GM21447 (cell line): ENCODE data around the gene MCAT.
"Not testable (repeated sequence)": the region's sequence is repeated elsewhere in the genome, so short reads cannot be mapped to it uniquely, and the experiment has no call there.

Experiments used
- ATAC-seq: cut with Tn5 transposase; IDR thresholded peaks from one replicate; pipeline ENCODE4 v1.9.1; 2021; ENCODE audit not compliant: unreplicated experiment

MCAT gene

GRCh38 chr22:43154887-43155536, 11.8 kb upstream of the MCAT start:
- no peak for ATAC-seq

GRCh38 chr22:43153899-43154298, 10.7 kb upstream of the MCAT start:
- ATAC-seq = no peak

- ATAC-seq = no peak
Observed at GRCh38 chr22:43152357-43153071, 9.3 kb upstream of the MCAT start.

- no peak for ATAC-seq
Observed at GRCh38 chr22:43152003-43152356, 8.8 kb upstream of the MCAT start.

GRCh38 chr22:43151251-43152002, 8.2 kb upstream of the MCAT start, which contains the start of gene TSPO:
Gene TSPO, plus strand, starts transcription at chr22:43151559. Its CDS starts 7,680 bp downstream, at chr22:43159239.
- ATAC-seq = no peak

GRCh38 chr22:43150731-43151206, 7.6 kb upstream of the MCAT start:
- ATAC-seq = no peak

- no peak for ATAC-seq
Observed at GRCh38 chr22:43148581-43148980, 5.4 kb upstream of the MCAT start.

GRCh38 chr22:43147821-43148220, 4.6 kb upstream of the MCAT start:
- no peak for ATAC-seq

GRCh38 chr22:43146332-43146731, 3.1 kb upstream of the MCAT start:
- not testable (repeated sequence) for ATAC-seq

GRCh38 chr22:43145371-43145770, 2.2 kb upstream of the MCAT start:
- ATAC-seq = not testable (repeated sequence)

- no peak for ATAC-seq
Observed at GRCh38 chr22:43144949-43145348, 1.8 kb upstream of the MCAT start.

- ATAC-seq = no peak
Observed at GRCh38 chr22:43136801-43137200, 6.4 kb downstream of the MCAT start.

- no peak for ATAC-seq
Observed at GRCh38 chr22:43136255-43136654, 6.9 kb downstream of the MCAT start.

GRCh38 chr22:43135565-43135964, 7.6 kb downstream of the MCAT start:
- no peak for ATAC-seq

GRCh38 chr22:43134553-43134952, 8.6 kb downstream of the MCAT start:
- no peak for ATAC-seq

- no peak for ATAC-seq
Observed at GRCh38 chr22:43133401-43133800, 9.8 kb downstream of the MCAT start.

- ATAC-seq = no peak
Observed at GRCh38 chr22:43131773-43132501, 11.3 kb downstream of the MCAT start.

- no peak for ATAC-seq
Observed at GRCh38 chr22:43129426-43130425, 13.5 kb downstream of the MCAT start.

GRCh38 chr22:43128928-43129424, 14.2 kb downstream of the MCAT start:
- ATAC-seq = no peak

GRCh38 chr22:43128116-43128515, 15.1 kb downstream of the MCAT start:
- no peak for ATAC-seq
